KMS-11 (cell line): ENCODE results near the gene ARID1B.

Experiments
- H2AFZ ChIP-seq: fragments of 200-600 bp; sonication (generic); 2 replicates; pipeline ENCODE4 v1.6.1; 2016; ENCODE audit warnings: antibody characterized with exemption, mixed run types, low read depth
- H3K27ac ChIP-seq: fragments of 200-600 bp; sonication (generic); 2 replicates; pipeline ENCODE4 v1.6.1; 2016; ENCODE audit warnings: mild to moderate bottlenecking, mixed run types
- H3K27me3 ChIP-seq: fragments of 200-600 bp; sonication (generic); 2 replicates; pipeline ENCODE4 v1.6.1; 2017; ENCODE audit warnings: mild to moderate bottlenecking, low read depth, mixed run types, moderate library complexity; ENCODE audit not compliant: insufficient read depth
- H3K36me3 ChIP-seq: fragments of 200-600 bp; sonication (generic); 2 replicates; pipeline ENCODE4 v1.6.1; 2017; ENCODE audit warnings: mild to moderate bottlenecking, mixed run types; ENCODE audit not compliant: insufficient read depth
- H3K4me1 ChIP-seq: fragments of 200-600 bp; sonication (generic); 2 replicates; pipeline ENCODE4 v1.6.1; 2016; ENCODE audit warnings: mild to moderate bottlenecking, low read depth, mixed run types; ENCODE audit not compliant: poor library complexity, severe bottlenecking
- H3K4me2 ChIP-seq: fragments of 200-600 bp; sonication (generic); 2 replicates; pipeline ENCODE4 v1.7.0; 2016; ENCODE audit warnings: mild to moderate bottlenecking, mixed run types
- H3K4me3 ChIP-seq: fragments of 200-600 bp; sonication (generic); IDR thresholded peaks from 2 replicates; pipeline ENCODE4 v1.6.1; 2017; ENCODE audit warnings: low read depth, low read length, mixed read lengths; ENCODE audit not compliant: insufficient read depth
- H3K79me2 ChIP-seq: fragments of 200-600 bp; sonication (generic); 2 replicates; pipeline ENCODE4 v1.6.1; 2016; ENCODE audit warnings: low read depth, mixed run types; ENCODE audit not compliant: insufficient read depth
- H3K9ac ChIP-seq: fragments of 200-600 bp; sonication (generic); 2 replicates; pipeline ENCODE4 v1.6.1; 2016; ENCODE audit warnings: mild to moderate bottlenecking, mixed run types
- H4K20me1 ChIP-seq: fragments of 200-600 bp; sonication (generic); 2 replicates; pipeline ENCODE4 v1.6.1; 2016; ENCODE audit warnings: mild to moderate bottlenecking, mixed run types; ENCODE audit not compliant: insufficient read depth
- TF ChIP-seq, protein P1 (sequence below): fragments of 200-600 bp; sonication (generic); conservative IDR thresholded peaks from 2 replicates; pipeline ENCODE4 v1.6.1; 2017; ENCODE audit warnings: low read depth, mild to moderate bottlenecking, antibody characterized with exemption, low read length, moderate library complexity, mixed read lengths

The ARID1B gene

DNA sequence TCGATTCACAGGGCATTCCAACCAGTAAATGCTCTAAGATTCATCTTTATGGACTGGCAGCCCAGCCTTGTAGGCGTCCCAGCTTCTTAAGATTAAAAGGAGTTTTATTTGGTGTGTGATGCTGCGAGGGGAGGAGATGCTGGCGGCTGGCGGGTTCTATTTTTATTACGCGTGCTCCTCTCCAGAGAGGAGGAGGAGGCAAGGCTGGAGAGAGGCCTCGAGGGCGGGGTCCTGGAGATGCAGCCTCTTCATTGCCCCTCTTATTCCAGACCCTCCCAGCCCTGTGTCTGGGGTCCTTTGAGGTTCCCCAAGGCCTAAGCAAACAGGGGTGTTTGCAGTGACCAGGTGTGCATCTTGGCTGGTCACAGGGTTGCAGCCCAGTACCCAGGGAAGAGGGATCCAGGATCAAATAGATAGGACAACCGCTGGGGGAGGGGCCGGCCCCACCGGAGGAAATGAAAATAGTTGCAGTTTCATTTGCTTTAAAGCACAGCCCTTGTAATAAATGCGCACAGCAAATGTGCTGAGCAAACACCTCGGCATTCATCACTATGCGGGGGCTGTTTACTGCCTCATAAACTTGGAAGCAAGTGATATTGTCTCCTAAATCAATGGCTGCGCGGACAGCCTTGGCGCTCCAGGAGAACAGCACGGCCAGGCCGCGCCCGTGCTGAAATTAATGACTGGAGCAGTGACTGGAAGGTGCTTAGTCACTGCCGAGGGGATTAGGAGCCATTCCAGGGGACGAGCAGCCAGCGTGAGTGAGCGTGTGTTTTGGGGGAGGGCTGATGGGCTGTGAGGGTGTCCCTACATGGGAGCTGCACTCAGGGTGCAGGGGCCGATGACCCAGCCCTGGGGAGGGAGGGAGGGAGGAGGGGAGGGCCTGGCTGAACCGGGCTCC lies 463.1 kb downstream of the ARID1B start:
- Histone ChIP-seq H3K9ac (peak overlapping the region; percentile 48; the same call in 1 of the 2 replicates), H4K20me1 (no peaks in the 10 kb centered on the region), H3K36me3 (no peaks in the 10 kb centered on the region), H3K79me2 (no peaks in the 10 kb centered on the region), H3K4me1 (peaks cover 25% of the 10 kb centered on the region), H3K27me3 (no peaks in the 10 kb centered on the region), H3K4me2 (peak overlapping the region; percentile 84), H3K27ac (peak overlapping the region; percentile 5; the same call in 1 of the 2 replicates), H2AFZ (peak overlapping the region; percentile 67), H3K4me3 (no peak overlapping the region)
- TF ChIP-seq, protein P1, sequence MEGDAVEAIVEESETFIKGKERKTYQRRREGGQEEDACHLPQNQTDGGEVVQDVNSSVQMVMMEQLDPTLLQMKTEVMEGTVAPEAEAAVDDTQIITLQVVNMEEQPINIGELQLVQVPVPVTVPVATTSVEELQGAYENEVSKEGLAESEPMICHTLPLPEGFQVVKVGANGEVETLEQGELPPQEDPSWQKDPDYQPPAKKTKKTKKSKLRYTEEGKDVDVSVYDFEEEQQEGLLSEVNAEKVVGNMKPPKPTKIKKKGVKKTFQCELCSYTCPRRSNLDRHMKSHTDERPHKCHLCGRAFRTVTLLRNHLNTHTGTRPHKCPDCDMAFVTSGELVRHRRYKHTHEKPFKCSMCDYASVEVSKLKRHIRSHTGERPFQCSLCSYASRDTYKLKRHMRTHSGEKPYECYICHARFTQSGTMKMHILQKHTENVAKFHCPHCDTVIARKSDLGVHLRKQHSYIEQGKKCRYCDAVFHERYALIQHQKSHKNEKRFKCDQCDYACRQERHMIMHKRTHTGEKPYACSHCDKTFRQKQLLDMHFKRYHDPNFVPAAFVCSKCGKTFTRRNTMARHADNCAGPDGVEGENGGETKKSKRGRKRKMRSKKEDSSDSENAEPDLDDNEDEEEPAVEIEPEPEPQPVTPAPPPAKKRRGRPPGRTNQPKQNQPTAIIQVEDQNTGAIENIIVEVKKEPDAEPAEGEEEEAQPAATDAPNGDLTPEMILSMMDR = no peak

DNA sequence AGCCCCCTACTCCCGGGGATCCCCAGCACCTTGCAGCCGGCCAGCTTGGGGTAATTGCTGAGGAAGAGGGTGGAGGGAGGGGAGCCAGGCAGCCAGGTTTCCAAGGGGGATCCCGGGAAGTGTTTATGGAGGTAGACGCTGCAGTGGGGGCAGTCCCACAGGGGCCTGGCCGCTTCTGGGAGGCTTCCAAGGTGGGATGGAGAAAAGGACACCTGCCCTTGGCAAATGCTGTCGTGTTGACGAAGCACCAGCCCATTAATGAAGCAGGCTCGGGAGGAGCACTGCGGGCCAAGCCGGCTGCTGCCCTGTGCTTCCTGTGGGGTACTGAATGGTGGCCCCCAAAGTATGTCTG lies 463.8 kb downstream of the ARID1B start:
- Histone ChIP-seq H3K36me3 (no peaks in the 10 kb centered on the region), H3K27ac (no peak overlapping the region), H3K27me3 (no peaks in the 10 kb centered on the region), H3K4me2 (peak overlapping the region; percentile 84; the same call in 1 of the 2 replicates), H3K79me2 (no peaks in the 10 kb centered on the region), H2AFZ (peak overlapping the region; percentile 67; the same call in 1 of the 2 replicates), H3K9ac (peak overlapping the region; percentile 48; the same call in 1 of the 2 replicates), H3K4me3 (no peak overlapping the region), H3K4me1 (peaks cover 25% of the 10 kb centered on the region), H4K20me1 (no peaks in the 10 kb centered on the region)
- TF ChIP-seq, protein P1 = no peak

DNA sequence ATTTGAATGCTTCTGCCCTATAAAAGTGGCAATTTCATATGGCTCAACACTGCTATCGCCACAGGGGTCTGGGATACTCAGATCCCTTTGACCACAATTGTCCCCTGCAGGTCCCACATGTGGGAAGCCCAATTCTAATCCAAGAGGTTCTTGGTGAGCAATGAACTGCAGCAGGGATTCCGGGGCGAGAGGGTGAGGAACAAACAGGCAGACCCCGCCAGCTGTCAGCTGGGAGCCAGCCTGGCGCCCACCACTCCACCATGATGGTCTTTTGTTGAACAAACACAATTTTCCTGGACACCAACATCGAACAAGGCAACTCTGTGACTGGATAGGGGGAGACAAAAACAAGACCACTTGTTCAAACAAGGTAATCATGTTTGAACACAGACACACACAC lies 465.6 kb downstream of the ARID1B start:
- no peaks in the 10 kb centered on the region for H3K36me3 ChIP-seq
- TF ChIP-seq, protein P1 = no peak

DNA sequence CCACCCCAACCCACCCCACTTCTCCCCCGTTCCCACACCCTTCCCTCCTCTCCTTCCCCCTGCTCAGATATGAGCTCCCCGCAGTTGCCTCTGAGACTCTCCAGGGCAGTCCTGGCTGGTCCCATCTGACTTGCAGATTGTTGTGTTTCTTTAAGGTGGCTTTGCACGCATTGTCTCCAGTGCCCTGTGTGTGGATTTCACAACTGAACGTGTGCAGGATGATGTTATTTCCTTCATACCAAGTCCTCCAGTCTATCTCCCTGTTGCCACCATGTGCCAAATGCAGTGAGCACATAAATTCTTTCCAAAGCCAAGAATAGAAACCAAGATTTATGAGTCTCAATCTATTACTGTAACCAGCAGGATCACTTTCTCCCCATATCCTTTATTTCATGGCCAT lies 467.0 kb downstream of the ARID1B start:
- H3K36me3 ChIP-seq = no peaks in the 10 kb centered on the region
- no peaks in the 10 kb centered on the region for H3K27me3 ChIP-seq
- H3K4me2 ChIP-seq = no peak overlapping the region
- no peaks in the 10 kb centered on the region for H3K79me2 ChIP-seq
- no peak overlapping the region for H2AFZ ChIP-seq
- H3K9ac ChIP-seq = no peak overlapping the region
- TF ChIP-seq, protein P1 = no peak
- H3K4me1 ChIP-seq = peaks cover 25% of the 10 kb centered on the region
- H3K27ac ChIP-seq = no peak overlapping the region
- H3K4me3 ChIP-seq = no peak overlapping the region
- no peaks in the 10 kb centered on the region for H4K20me1 ChIP-seq

More for the DNA sequence above, 465.6 kb downstream of the ARID1B start:
- Histone ChIP-seq H3K4me1 (peaks cover 25% of the 10 kb centered on the region), H3K4me2 (no peak overlapping the region), H3K27ac (no peak overlapping the region), H2AFZ (no peak overlapping the region), H3K9ac (no peak overlapping the region), H4K20me1 (no peaks in the 10 kb centered on the region), H3K27me3 (no peaks in the 10 kb centered on the region), H3K4me3 (no peak overlapping the region), H3K79me2 (no peaks in the 10 kb centered on the region)
